K562 (cell line): ENCODE measurements around the gene PLP2. TPM values are rescaled to one million over a fixed set of nuclear protein-coding genes. Genes with fewer than 3 reads are reported as not detected.
A peak's percentile ranks its signal among the peaks of the same experiment; 100 is the strongest.

Experiments
- ARID1B ChIP-seq: fragments of 450-650 bp; IDR thresholded peaks from 2 replicates; pipeline ENCODE4 v1.6.1; 2016; ENCODE audit warnings: antibody characterized with exemption, mild to moderate bottlenecking, inconsistent platforms
- CREBBP ChIP-seq: IDR thresholded peaks from one replicate; pipeline ENCODE4 v1.6.1; 2012; ENCODE audit warnings: low read depth, mild to moderate bottlenecking, control low read depth, inconsistent platforms, low read length
- CTCFL ChIP-seq: IDR thresholded peaks from 2 replicates; pipeline ENCODE4 v1.6.1; 2011; ENCODE audit warnings: borderline replicate concordance, low read depth, mild to moderate bottlenecking, moderate library complexity, low read length; ENCODE audit not compliant: insufficient read depth, poor library complexity, severe bottlenecking
- E2F5 ChIP-seq: sonication (generic); formaldehyde crosslinking; IDR thresholded peaks from 2 replicates; pipeline ENCODE4 v1.8.0; 2022; ENCODE audit warnings: mild to moderate bottlenecking, missing genetic modification reagents
- ETS2 ChIP-seq: IDR thresholded peaks from 2 replicates; pipeline ENCODE4 v1.6.1; 2016; ENCODE audit warnings: borderline replicate concordance, missing genetic modification characterization, mild to moderate bottlenecking, moderate library complexity, missing compliant biosample characterization; ENCODE audit not compliant: poor library complexity, severe bottlenecking
- HEY1 ChIP-seq: fragments of 250-450 bp; sonication (Bioruptor Pico); IDR thresholded peaks from 2 replicates; pipeline ENCODE4 v1.5.0; 2020; ENCODE audit warnings: mild to moderate bottlenecking, moderate library complexity, borderline replicate concordance
- HNRNPL ChIP-seq: fragments of 200-400 bp; formaldehyde crosslinking; IDR thresholded peaks from 2 replicates; pipeline ENCODE4 v1.6.1; 2017; ENCODE audit warnings: low read depth, mild to moderate bottlenecking, low read length
- LCOR ChIP-seq: sonication (generic); formaldehyde crosslinking; IDR thresholded peaks from 2 replicates; pipeline ENCODE4 v1.8.0; 2022; ENCODE audit warnings: mild to moderate bottlenecking, missing genetic modification reagents
- NFATC3 ChIP-seq: fragments of 450-650 bp; IDR thresholded peaks from 2 replicates; pipeline ENCODE4 v1.6.1; 2017; ENCODE audit warnings: mild to moderate bottlenecking
- NRF1 ChIP-seq, 2 experiments: fragments of 450-650 bp; IDR thresholded peaks in 1 of 2; conservative IDR thresholded peaks in 1 of 2; 2 replicates each; pipeline ENCODE4 v1.6.1; 2014; ENCODE audit warnings: mild to moderate bottlenecking in 2 of 2
- OTX1 ChIP-seq: fragments of 450-650 bp; formaldehyde crosslinking; IDR thresholded peaks from 2 replicates; pipeline ENCODE4 v1.4.0; 2022; ENCODE audit warnings: mild to moderate bottlenecking
- PTTG1 ChIP-seq: fragments of 450-650 bp; IDR thresholded peaks from 2 replicates; pipeline ENCODE4 v1.6.1; 2016; ENCODE audit warnings: low read depth, mild to moderate bottlenecking, missing genetic modification characterization, missing compliant biosample characterization
- RERE ChIP-seq: sonication (generic); formaldehyde crosslinking; IDR thresholded peaks from 2 replicates; pipeline ENCODE4 v1.8.0; 2023; ENCODE audit warnings: missing genetic modification reagents, mild to moderate bottlenecking, borderline replicate concordance
- STAT5B ChIP-seq: fragments of 250-450 bp; sonication (Bioruptor Pico); IDR thresholded peaks from 2 replicates; pipeline ENCODE4 v1.8.0; 2021; ENCODE audit warnings: mild to moderate bottlenecking, inconsistent platforms
- TAF1 ChIP-seq: IDR thresholded peaks from 2 replicates; pipeline ENCODE4 v1.6.1; 2011; ENCODE audit warnings: mild to moderate bottlenecking, low read length, moderate library complexity; ENCODE audit not compliant: insufficient read depth, control insufficient read depth, severe bottlenecking; ENCODE audit errors: extremely low read depth
- ZBED1 ChIP-seq: IDR thresholded peaks from 2 replicates; pipeline ENCODE4 v1.6.1; 2014
- ZBTB17 ChIP-seq: fragments of 450-650 bp; formaldehyde crosslinking; IDR thresholded peaks from 2 replicates; pipeline ENCODE4 v1.4.0; 2020; ENCODE audit warnings: mild to moderate bottlenecking
- ZNF589 ChIP-seq: fragments of 200-800 bp; sonication (Bioruptor generic); IDR thresholded peaks from 2 replicates; pipeline ENCODE4 v1.6.1; 2016; ENCODE audit warnings: low read depth, missing genetic modification characterization, missing compliant biosample characterization
- polyA plus RNA-seq, 8 experiments: library from polyadenylated mRNA; depleted of rRNA in 4 of 8; stranded (reverse) in 5 of 8; unstranded in 3 of 8; fragments of >200 nt; fragmentation: Nextera tagmentation in 2 of 8; fragmentation: Illumina TruSeq in 1 of 8; extraction: Ambion mirVana in 2 of 8; extraction: Trizol in 1 of 8; gene quantifications; 2 replicates each; pipeline versions ENCODE4 v1.2.1 to v1.2.3, GENCODE V29; 2011 to 2014; ENCODE audit warnings: inconsistent platforms in 1 of 8, missing spikeins in 1 of 8
- total RNA-seq, 7 experiments: library from RNA; depleted of rRNA in 6 of 7; stranded (reverse); fragments of >200 nt in 6 of 7; fragmentation: Illumina TruSeq in 2 of 7; extraction: Trizol in 2 of 7; gene quantifications; 2 replicates each; pipeline versions ENCODE4 v1.2.1 to v1.2.3, GENCODE V29; 2011 to 2021; ENCODE audit warnings: low replicate concordance in 1 of 7

PLP2 gene
- total and polyA plus RNA-seq, 9 of the 15 experiments (the other 6 are each of a cell fraction or from before 2014, with no cell fraction given): 34.7 to 236 (median 112) TPM

GRCh38 chrX:49184294-49185281 lies 12.9 kb downstream of the PLP2 start (continued):
- TF ChIP-seq ZNF589 (no peak), HNRNPL (no peak), CTCFL (no peak), NRF1 (conservative IDR thresholded peaks at IDR 0.05 in 1 of 2, IDR thresholded peaks at IDR 0.05 in 1 of 2) (peak; percentile 57 to 63), CREBBP (no peak), ETS2 (tag) (no peak), E2F5 (CRISPR knock-in tag) (no peak), ZBTB17 (CRISPR knock-in tag) (no peak), PTTG1 (tag) (no peak), ZBED1 (no peak), ARID1B (no peak), RERE (CRISPR knock-in tag) (no peak), OTX1 (CRISPR knock-in tag) (no peak), NFATC3 (no peak), TAF1 (peak; percentile 35), STAT5B (CRISPR knock-in tag) (no peak), LCOR (CRISPR knock-in tag) (0 out of 2 replicates have a peak, but pooled peaks have one; percentile 41), HEY1 (no peak)
